Measurements from ENCODE around the gene HOXD8.

DNA sequence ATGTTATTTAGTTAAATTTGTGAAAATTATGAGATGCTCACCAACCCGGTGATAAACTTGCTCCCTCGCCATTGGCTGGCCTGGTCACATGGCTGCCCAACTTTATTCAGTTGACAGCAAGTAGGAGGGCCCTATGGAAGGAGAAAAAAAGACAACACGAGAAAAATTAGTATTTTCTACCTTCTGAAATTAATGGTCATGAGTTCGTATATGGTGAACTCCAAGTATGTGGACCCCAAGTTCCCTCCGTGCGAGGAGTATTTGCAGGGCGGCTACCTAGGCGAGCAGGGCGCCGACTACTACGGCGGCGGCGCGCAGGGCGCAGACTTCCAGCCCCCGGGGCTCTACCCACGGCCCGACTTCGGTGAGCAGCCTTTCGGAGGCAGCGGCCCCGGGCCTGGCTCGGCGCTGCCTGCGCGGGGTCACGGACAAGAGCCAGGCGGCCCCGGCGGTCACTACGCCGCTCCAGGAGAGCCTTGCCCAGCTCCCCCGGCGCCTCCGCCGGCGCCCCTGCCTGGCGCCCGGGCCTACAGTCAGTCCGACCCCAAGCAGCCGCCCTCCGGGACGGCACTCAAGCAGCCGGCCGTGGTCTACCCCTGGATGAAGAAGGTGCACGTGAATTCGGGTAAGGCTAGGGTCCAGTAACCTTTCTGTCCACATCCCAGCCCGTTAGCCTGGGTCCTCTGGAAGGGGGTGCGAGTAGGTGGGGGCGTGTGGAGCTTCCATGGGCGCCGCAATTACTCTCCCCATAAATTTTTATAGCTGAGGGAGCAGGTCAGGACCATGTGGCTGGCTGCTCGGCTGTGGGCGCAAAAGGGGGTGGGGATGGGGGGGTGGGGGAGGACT, 22.2 kb downstream of the HOXD8 start, which contains the start of gene HOXD4:
- TF ChIP-seq EZH2 (IDR thresholded peaks at IDR 0.05; ENCODE audit: insufficient read depth, poor library complexity, severe bottlenecking) (no peak), EZH2phosphoT487 (IDR thresholded peaks at IDR 0.05; ENCODE audit: insufficient read depth, low read depth) (no peak)
